GM19455 (cell line): ENCODE measurements around the gene AFG3L2.

Experiments
- ATAC-seq: cut with Tn5 transposase; IDR thresholded peaks from one replicate; pipeline ENCODE4 v1.9.1; 2021; ENCODE audit not compliant: unreplicated experiment

The AFG3L2 gene

GRCh38 chr18:12306752-12307700 lies 70.0 kb downstream of the AFG3L2 start:
- ATAC-seq, result peak; percentile 15

- ATAC-seq, result no peak
Measured at GRCh38 chr18:12305930-12306629, 70.9 kb downstream of the AFG3L2 start.

GRCh38 chr18:12305211-12305610 lies 71.8 kb downstream of the AFG3L2 start:
- no peak for ATAC-seq

- no peak for ATAC-seq
Measured at GRCh38 chr18:12304351-12305210, 72.4 kb downstream of the AFG3L2 start.

- ATAC-seq, result no peak
Measured at GRCh38 chr18:12302391-12303147, 74.5 kb downstream of the AFG3L2 start.

GRCh38 chr18:12301263-12302005 lies 75.6 kb downstream of the AFG3L2 start:
- ATAC-seq, result no peak

GRCh38 chr18:12299862-12300261 lies 77.2 kb downstream of the AFG3L2 start:
- ATAC-seq, result no peak

- no peak for ATAC-seq
Measured at GRCh38 chr18:12296457-12296856, 80.6 kb downstream of the AFG3L2 start.

- ATAC-seq, result no peak
Measured at GRCh38 chr18:12296087-12296403, 81.0 kb downstream of the AFG3L2 start.

GRCh38 chr18:12295389-12296086 lies 81.5 kb downstream of the AFG3L2 start:
- no peak for ATAC-seq

- ATAC-seq, result no peak
Measured at GRCh38 chr18:12293831-12294230, 83.2 kb downstream of the AFG3L2 start.

- ATAC-seq, result no peak
Measured at GRCh38 chr18:12291690-12292089, 85.3 kb downstream of the AFG3L2 start.

- no peak for ATAC-seq
Measured at GRCh38 chr18:12291161-12291560, 85.9 kb downstream of the AFG3L2 start.

GRCh38 chr18:12290086-12290485 lies 86.9 kb downstream of the AFG3L2 start:
- no peak for ATAC-seq

- no peak for ATAC-seq
Measured at GRCh38 chr18:12288403-12288755, 88.6 kb downstream of the AFG3L2 start.

- no peak for ATAC-seq
Measured at GRCh38 chr18:12287684-12288402, 89.2 kb downstream of the AFG3L2 start.

GRCh38 chr18:12287131-12287681 lies 89.8 kb downstream of the AFG3L2 start:
- no peak for ATAC-seq

GRCh38 chr18:12283666-12284065 lies 93.4 kb downstream of the AFG3L2 start:
- no peak for ATAC-seq
